Panc1 (cell line): ENCODE measurements around the gene PIK3R4.

Experiments
- CTCF ChIP-seq: fragments of 450-650 bp; IDR thresholded peaks from 2 replicates; pipeline ENCODE4 v1.5.1; 2017; ENCODE audit warnings: mild to moderate bottlenecking
- POLR2AphosphoS5 ChIP-seq: IDR thresholded peaks from 2 replicates; pipeline ENCODE4 v1.6.1; 2012; ENCODE audit warnings: mild to moderate bottlenecking, low read depth, low read length, moderate library complexity
- REST ChIP-seq, 2 experiments: IDR thresholded peaks; 2 replicates each; pipeline ENCODE4 v1.6.1; 2011 to 2012; ENCODE audit warnings: low read depth in 2 of 2, control low read depth in 1 of 2, low read length in 1 of 2, mild to moderate bottlenecking in 1 of 2, moderate library complexity in 1 of 2; ENCODE audit not compliant: insufficient read depth in 1 of 2
- SIN3A ChIP-seq: IDR thresholded peaks from 2 replicates; pipeline ENCODE4 v1.6.1; 2012; ENCODE audit warnings: low read depth, mild to moderate bottlenecking, low read length, moderate library complexity, borderline replicate concordance; ENCODE audit not compliant: insufficient read depth

GRCh38 chr3:130731817-130732216, 14.8 kb downstream of the PIK3R4 start:
- TF ChIP-seq CTCF (no peak), REST (IDR thresholded peaks at IDR 0.05; ENCODE audit: insufficient read depth in 1 of 2, low read depth in 2 of 2, low read length in 1 of 2) (no peak), POLR2AphosphoS5 (no peak), SIN3A (no peak)
